ENCODE measurements around the gene DNAJC27.

Gene DNAJC27

DNA sequence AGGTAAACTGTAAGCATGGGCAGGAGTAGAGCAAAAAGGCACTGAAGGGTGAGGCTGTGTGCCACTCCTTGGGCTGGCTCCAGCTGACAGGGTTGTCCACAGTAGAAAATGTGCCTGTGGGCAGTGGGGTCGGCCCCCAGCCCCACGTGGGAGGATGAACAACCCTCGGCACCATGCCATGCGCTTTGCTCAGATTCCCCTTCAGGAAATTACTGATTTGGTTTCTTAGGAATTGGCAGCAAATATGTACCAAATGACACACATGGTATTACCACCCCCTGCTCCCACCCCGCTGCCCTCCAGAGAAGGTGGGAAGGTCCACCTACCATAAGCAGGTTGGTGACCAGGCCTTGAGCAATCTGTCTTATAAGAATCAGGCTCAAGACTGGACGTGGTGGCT lies 65.3 kb downstream of the DNAJC27 start:
- DNase-seq (ENCODE audit: low read depth), result no peak

GRCh38 chr2:24903161-24904103 lies 68.3 kb downstream of the DNAJC27 start:
- no peak for DNase-seq (ENCODE audit: low read depth)

- no peak for DNase-seq (ENCODE audit: low read depth)
Observed at GRCh38 chr2:24899361-24899910, 72.3 kb downstream of the DNAJC27 start.

- DNase-seq (ENCODE audit: low read depth), result no peak
Observed at GRCh38 chr2:24898122-24899109, 73.3 kb downstream of the DNAJC27 start.

DNA sequence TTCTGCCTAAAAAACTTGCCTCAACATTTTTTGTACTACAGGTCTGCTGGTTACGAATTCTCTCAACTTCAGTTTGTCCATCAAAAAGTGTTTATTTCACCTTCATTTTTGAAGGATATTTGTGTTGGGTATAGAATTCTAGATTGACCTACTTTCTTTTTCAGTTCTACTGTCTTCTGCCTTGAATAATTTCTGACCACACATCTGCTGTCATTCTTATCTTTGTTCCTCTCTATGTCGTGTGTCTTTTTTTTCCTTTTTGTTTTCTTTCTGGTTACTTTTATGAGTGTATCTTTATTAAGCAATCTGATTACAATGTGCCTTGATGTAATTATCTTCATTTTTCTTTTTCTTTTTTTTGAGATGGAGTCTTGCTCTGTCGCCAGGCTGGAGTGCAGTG lies 77.0 kb downstream of the DNAJC27 start:
- no peak for DNase-seq (ENCODE audit: low read depth)

- DNase-seq (ENCODE audit: low read depth), result no peak
Observed at GRCh38 chr2:24893934-24894333, 77.8 kb downstream of the DNAJC27 start.
